ENCODE data around the gene ACKR1.

Gene ACKR1

DNA sequence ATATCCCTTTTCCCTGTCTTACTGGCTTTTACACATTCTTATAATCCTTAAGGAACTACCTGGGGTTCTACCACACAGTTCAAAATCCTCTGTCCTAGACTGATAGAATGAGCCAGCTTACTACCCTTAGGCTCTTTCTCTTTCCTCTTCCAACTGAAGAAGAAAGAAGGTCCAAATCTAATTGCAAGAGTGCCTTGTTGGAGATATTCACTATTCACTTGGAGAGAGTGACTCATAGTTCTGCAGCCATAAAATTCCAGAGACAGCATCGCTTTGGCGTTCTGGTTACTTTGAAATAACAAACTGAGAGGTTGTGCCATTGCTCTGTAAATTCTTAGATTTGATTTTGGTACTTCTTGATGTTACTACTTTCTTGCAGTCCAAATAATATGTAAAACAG, 29.1 kb upstream of the ACKR1 start:
- in situ Hi-C loops (cut with MboI; ENCODE audit: low sequenced_read_pairs, unreplicated experiment): no loop called here
- DNase-seq (ENCODE audit: low spot score): no peak
- TF ChIP-seq, protein P1, sequence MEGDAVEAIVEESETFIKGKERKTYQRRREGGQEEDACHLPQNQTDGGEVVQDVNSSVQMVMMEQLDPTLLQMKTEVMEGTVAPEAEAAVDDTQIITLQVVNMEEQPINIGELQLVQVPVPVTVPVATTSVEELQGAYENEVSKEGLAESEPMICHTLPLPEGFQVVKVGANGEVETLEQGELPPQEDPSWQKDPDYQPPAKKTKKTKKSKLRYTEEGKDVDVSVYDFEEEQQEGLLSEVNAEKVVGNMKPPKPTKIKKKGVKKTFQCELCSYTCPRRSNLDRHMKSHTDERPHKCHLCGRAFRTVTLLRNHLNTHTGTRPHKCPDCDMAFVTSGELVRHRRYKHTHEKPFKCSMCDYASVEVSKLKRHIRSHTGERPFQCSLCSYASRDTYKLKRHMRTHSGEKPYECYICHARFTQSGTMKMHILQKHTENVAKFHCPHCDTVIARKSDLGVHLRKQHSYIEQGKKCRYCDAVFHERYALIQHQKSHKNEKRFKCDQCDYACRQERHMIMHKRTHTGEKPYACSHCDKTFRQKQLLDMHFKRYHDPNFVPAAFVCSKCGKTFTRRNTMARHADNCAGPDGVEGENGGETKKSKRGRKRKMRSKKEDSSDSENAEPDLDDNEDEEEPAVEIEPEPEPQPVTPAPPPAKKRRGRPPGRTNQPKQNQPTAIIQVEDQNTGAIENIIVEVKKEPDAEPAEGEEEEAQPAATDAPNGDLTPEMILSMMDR (IDR thresholded peaks at IDR 0.05; ENCODE audit: borderline replicate concordance, control extremely low read depth, extremely low read depth, insufficient read depth, missing control alignments): no peak

DNA sequence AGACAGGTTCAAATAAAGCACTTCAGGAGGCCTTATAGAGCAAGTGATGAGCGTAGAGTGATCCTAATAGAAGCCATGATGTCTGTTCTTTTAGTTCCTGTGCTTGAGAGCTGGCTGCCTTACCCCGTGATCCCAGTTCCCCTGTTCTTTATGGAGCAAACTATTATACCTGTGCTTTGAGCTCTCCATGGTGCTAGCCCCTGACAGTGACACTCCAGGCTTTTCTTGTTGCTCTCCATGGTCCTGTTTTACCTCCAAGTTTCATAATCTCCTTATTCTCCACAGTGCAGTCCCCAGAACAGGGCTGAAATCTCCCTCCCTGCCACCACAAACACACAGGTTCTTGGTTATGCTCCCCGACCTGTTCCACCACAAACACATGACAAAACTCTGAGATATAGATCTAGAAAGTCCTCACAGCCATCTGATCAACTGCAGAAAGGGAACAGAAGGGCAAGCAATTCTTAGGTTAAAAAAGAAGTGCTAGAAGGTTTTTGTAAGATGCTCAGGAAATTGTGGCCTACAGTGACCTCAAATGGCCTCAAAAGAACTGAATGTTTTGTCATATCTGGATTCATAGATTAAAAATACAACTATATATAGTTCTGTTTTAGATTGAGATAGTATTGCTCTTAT, 27.3 kb upstream of the ACKR1 start:
- in situ Hi-C loops (cut with MboI; ENCODE audit: low sequenced_read_pairs, unreplicated experiment): no loop called here
- TF ChIP-seq, protein P1 (IDR thresholded peaks at IDR 0.05; ENCODE audit: borderline replicate concordance, control extremely low read depth, extremely low read depth, insufficient read depth, missing control alignments): no peak
- DNase-seq (ENCODE audit: low spot score): peak; percentile 62

DNA sequence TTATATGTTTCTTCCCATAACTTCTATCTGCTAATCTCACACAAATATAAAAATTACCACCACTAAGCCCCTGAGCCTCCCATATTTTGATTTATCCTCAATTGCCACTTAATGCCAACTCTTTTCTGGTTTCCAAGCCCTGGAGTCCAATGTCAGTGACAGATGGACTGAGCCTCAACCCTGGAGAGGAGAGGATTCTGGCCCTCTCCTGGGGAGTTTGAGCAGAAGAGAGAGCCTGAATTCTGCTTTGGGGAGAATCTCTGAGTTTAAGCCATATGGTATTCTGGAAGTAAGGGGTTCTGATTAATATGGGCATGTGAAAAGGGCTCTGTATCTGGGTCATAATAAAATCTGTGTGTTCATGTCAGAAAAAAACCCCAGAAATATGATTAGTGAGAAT, 24.8 kb upstream of the ACKR1 start:
- no peak for DNase-seq (ENCODE audit: low spot score)
- in situ Hi-C loops (cut with MboI; ENCODE audit: low sequenced_read_pairs, unreplicated experiment): no loop called here
- TF ChIP-seq, protein P1 (IDR thresholded peaks at IDR 0.05; ENCODE audit: borderline replicate concordance, control extremely low read depth, extremely low read depth, insufficient read depth, missing control alignments): no peak

DNA sequence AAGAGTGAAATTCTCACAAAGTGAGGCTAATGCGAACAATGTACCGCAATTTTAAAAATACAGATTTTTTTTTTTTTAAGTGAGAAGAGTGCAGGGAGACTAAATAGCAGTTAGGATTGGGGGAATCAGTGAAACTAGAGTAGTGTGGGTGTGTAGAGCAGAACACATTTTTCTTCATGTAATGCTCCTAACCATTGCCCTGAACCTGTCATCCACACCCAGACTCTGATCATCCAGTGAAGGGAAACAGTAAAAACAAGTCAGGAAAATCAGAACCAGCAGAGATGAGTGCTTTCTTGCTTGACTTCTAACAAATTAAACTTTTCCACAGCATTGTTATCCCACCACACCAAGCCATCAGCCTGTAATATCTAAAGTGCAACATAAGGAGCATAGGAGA, 24.2 kb upstream of the ACKR1 start:
- TF ChIP-seq, protein P1 (IDR thresholded peaks at IDR 0.05; ENCODE audit: borderline replicate concordance, control extremely low read depth, extremely low read depth, insufficient read depth, missing control alignments): no peak
- in situ Hi-C loops (cut with MboI; ENCODE audit: low sequenced_read_pairs, unreplicated experiment): no loop called here
- no peak for DNase-seq (ENCODE audit: low spot score)

DNA sequence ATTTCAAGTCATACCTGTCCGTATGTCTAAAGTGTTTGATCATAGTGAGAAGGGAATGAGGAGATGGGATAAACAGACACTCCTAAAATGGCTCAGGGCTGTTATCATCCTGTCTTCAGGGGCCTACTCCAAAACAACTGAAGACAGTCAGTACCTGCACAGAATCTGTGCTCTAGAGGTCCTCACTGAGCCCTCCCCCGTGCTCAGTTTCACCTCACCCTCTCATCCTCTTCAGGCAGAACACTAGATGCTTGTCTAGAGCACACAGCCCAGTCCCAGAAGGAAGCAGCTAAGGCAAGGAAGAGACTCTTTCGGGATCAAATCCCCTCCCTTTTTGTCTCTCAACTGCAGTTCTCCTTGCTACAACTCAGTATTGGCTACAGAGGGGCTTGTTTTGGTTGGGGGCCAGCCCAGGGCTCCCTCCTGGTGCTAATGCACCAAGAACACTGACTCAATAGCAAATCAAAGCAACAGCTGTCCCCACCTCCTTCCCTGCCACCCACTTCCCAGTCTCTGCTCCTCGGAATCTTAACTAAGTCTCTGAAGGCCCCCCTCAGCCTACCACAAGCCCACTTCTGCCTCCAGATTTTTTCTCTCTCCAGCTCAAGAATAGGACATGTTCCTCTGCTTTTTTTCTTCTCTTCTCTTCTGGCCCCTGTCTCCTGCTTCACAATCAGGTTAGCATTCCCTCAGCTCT, 23.2 kb upstream of the ACKR1 start:
- in situ Hi-C loops (cut with MboI; ENCODE audit: low sequenced_read_pairs, unreplicated experiment): no loop called here
- TF ChIP-seq, protein P1 (IDR thresholded peaks at IDR 0.05; ENCODE audit: borderline replicate concordance, control extremely low read depth, extremely low read depth, insufficient read depth, missing control alignments): no peak
- DNase-seq (ENCODE audit: low spot score): no peak

DNA sequence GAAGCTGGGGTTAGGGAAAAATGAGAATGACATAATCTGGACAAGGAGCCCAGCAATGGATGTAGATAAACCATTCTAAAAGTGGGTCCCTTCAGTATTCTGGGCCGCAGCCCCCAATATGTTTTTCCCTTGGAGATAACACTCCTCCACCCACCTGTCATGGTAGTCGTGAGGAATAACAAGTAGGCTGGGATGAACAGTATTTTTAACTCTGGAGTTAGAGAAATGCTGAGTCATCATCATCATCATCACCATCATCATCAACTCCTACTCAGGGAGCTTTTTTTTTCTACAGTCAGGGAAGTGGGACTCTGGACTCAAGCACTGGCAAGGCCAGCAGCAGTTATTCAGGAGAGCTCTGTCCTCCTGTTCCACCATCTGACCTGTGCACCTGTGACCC, 20.5 kb upstream of the ACKR1 start:
- in situ Hi-C loops (cut with MboI; ENCODE audit: low sequenced_read_pairs, unreplicated experiment): no loop called here
- no peak for DNase-seq (ENCODE audit: low spot score)
- TF ChIP-seq, protein P1 (IDR thresholded peaks at IDR 0.05; ENCODE audit: borderline replicate concordance, control extremely low read depth, extremely low read depth, insufficient read depth, missing control alignments): no peak
